Stomach smooth muscle (tissue), 2 donors: ENCODE measurements around the gene SMARCA5.

Source experiments
- H3K27ac ChIP-seq: one replicate; pipeline ENCODE4 v1.7.0; 2013; ENCODE audit warnings: mild to moderate bottlenecking, low read length, inconsistent platforms
- H3K27me3 ChIP-seq, 2 donors: one replicate each; pipeline ENCODE4 v1.7.0; 2013; ENCODE audit warnings: low read length in 2 of 2; ENCODE audit not compliant: insufficient read depth in 2 of 2, control insufficient read depth in 1 of 2
- H3K36me3 ChIP-seq, 2 donors: one replicate each; pipeline ENCODE4 v1.7.0; 2013; ENCODE audit warnings: low read length in 2 of 2; ENCODE audit not compliant: control insufficient read depth in 2 of 2, insufficient read depth in 2 of 2
- H3K4me1 ChIP-seq: one replicate; pipeline ENCODE4 v1.7.0; 2013; ENCODE audit warnings: low read length; ENCODE audit not compliant: control insufficient read depth, insufficient read depth
- H3K4me3 ChIP-seq, 2 donors: one replicate each; pipeline ENCODE4 v1.7.0; 2013; ENCODE audit warnings: low read length in 2 of 2
- H3K9ac ChIP-seq, 2 donors: one replicate each; pipeline ENCODE4 v1.7.0; 2013; ENCODE audit warnings: low read length in 2 of 2, mild to moderate bottlenecking in 1 of 2
- H3K9me3 ChIP-seq, 2 donors: one replicate each; pipeline ENCODE4 v1.7.0; 2013; ENCODE audit warnings: low read length in 2 of 2; ENCODE audit not compliant: control insufficient read depth in 2 of 2
- donor health status: healthy.
- donor health status: Pancreatic carcinoma.

The SMARCA5 gene

DNA sequence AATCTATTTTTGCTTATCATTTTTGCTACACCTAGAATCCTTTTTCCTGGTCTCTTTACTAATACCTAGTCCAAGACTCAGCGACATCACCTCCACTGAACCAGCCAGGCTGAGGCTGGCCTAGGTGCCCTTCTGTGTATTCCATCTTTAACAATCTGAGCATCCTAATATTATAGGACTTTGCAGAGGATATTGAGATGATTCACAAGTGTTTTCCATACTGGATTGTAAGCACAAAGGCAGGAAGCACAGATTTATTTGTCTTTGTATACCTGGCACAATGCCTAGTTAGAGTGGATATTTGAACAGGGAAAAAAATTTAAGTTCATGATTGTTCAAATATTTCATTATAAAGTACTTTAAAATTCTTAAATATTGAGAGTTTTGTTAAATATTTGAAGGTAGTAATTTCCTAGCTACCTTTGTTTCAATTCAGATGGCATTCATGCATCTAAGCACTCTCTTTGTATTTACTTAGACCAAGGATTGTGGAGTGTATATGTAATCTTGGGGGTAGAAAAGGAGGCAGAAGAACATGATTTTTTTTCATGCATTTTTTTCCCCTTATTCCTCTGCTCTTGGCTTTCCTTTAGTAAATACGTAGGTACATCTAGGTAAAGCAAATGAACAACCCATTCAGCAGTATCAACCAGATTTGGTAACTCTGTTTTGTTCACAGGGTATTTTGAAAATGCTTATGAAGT lies 18.4 kb downstream of the SMARCA5 start:
- no peak overlapping the region for H3K27ac ChIP-seq
- no peak overlapping the region for H3K4me3 ChIP-seq
- no peak overlapping the region for H3K9ac ChIP-seq

GRCh38 chr4:143538979-143539669 lies 25.6 kb downstream of the SMARCA5 start:
- peaks cover 40 to 71% of the 10 kb centered on the region in 2 donors for H3K36me3 ChIP-seq
- H3K4me1 ChIP-seq = no peaks in the 10 kb centered on the region
- no peak overlapping the region for H3K9ac ChIP-seq
- no peaks in the 10 kb centered on the region for H3K9me3 ChIP-seq
- no peaks in the 10 kb centered on the region for H3K27me3 ChIP-seq
- H3K27ac ChIP-seq = no peak overlapping the region
- H3K4me3 ChIP-seq = no peak overlapping the region

More for the DNA sequence above, 18.4 kb downstream of the SMARCA5 start:
- Histone ChIP-seq H3K27me3 (no peaks in the 10 kb centered on the region), H3K4me1 (no peaks in the 10 kb centered on the region), H3K36me3 (peaks cover 38 to 58% of the 10 kb centered on the region in 2 donors), H3K9me3 (no peaks in the 10 kb centered on the region)

DNA sequence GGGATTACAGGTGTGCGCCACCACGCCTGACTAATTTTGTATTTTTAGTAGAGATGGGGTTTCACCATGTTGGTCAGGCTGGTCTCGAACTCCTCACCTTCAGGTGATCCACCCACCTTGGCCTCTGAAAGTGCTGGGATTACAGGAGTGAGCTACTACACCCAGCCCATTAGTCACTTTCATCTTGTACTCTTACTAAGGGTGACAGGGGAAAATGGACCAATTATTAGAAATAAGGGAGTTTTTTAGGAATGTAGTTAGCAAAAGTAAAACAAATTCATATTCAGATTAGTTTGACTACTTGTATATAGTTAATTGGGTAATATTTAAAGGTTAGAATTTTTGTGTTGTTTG lies 26.1 kb downstream of the SMARCA5 start:
- no peaks in the 10 kb centered on the region for H3K27me3 ChIP-seq
- peaks cover 44 to 70% of the 10 kb centered on the region in 2 donors for H3K36me3 ChIP-seq
- no peak overlapping the region for H3K4me3 ChIP-seq
- no peak overlapping the region for H3K27ac ChIP-seq
- no peaks in the 10 kb centered on the region for H3K4me1 ChIP-seq
- no peaks in the 10 kb centered on the region for H3K9me3 ChIP-seq
- H3K9ac ChIP-seq = no peak overlapping the region

- Histone ChIP-seq H3K9ac (no peak overlapping the region), H3K27me3 (no peaks in the 10 kb centered on the region), H3K27ac (no peak overlapping the region), H3K4me3 (no peak overlapping the region), H3K4me1 (no peaks in the 10 kb centered on the region), H3K36me3 (peaks cover 0 to 33% of the 10 kb centered on the region in 2 donors), H3K9me3 (no peaks in the 10 kb centered on the region)
Observed at GRCh38 chr4:143549928-143550327, 36.4 kb downstream of the SMARCA5 start.

DNA sequence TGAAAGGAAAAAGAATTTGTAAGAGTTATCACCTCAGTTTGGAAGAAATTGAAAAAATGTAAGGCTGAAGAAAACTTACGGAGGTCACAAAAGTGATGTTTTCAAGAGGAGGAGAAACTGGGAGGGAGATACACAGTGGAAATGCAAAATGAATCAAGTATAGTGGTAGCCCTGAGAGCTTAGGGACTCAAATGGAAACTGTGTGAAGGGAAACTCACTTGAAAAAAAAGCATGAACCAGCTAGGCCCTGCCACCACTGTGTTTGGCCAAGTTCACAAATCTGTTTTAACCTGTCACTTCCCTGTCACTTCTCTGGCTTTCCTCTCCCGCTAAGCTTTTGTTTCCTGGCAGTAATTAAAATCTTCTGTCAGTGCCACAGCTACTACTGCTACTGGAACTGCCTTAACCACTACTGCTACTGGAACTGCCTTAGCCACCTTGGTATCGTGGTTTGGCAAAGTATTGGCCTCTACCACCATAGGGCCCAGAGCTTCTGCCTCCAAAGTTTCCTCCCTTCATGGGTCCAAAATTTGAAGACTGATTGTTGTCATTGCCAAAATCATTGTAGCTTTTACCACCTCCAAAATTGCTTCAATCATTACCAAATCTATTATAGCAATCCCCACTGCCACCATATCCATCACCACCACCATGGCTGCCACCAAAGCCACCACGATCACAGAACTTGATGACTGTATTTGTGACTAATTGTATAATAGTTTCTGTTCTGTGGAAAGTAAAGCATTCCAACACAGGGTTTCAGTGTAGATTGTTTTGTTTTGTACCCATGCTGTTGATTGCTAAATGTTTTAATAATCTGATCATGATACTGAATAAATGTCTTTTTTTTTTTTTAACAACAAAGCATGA lies 41.5 kb downstream of the SMARCA5 start:
- H3K9me3 ChIP-seq = no peaks in the 10 kb centered on the region
- peaks cover 11% of the 10 kb centered on the region for H3K4me1 ChIP-seq
- H3K27me3 ChIP-seq = no peaks in the 10 kb centered on the region
- no peak overlapping the region for H3K9ac ChIP-seq
- no peak overlapping the region for H3K27ac ChIP-seq
- H3K36me3 ChIP-seq = peaks cover 0 to 3% of the 10 kb centered on the region in 2 donors
- H3K4me3 ChIP-seq = no peak overlapping the region

- no peak overlapping the region for H3K9ac ChIP-seq
- no peaks in the 10 kb centered on the region for H3K9me3 ChIP-seq
- no peaks in the 10 kb centered on the region for H3K27me3 ChIP-seq
- H3K4me1 ChIP-seq = peaks cover 11% of the 10 kb centered on the region
- peaks cover 0 to 3% of the 10 kb centered on the region in 2 donors for H3K36me3 ChIP-seq
- H3K4me3 ChIP-seq = no peak overlapping the region
- no peak overlapping the region for H3K27ac ChIP-seq
Observed at GRCh38 chr4:143555676-143556075, 42.2 kb downstream of the SMARCA5 start.

DNA sequence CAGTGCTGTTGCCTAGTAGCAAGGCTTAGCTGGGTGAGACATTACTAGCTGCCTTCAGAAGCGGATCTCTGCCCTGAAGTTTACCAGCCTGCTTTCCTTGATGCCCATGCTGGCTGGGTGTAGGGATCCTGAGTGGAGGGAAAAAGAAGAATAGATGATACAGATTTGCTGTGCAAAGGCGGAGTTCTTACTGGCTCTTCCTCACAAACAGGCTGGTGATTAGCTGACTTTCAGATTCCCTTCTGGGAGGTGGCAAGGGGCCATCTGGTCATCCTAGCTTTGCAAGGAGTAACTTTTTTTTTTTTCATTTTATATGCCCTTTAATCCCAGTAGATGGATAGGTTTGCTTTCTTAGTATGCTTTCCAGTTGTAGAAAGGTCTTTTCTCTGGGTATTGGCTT lies 44.8 kb downstream of the SMARCA5 start:
- H3K27ac ChIP-seq = no peak overlapping the region
- no peak overlapping the region for H3K4me3 ChIP-seq
- H3K9ac ChIP-seq = no peak overlapping the region

GRCh38 chr4:143558823-143559756 lies 45.6 kb downstream of the SMARCA5 start:
- no peaks in the 10 kb centered on the region for H3K27me3 ChIP-seq
- peak overlapping the region; percentile 64 for H3K27ac ChIP-seq
- no peaks in the 10 kb centered on the region for H3K9me3 ChIP-seq
- peak overlapping the region; percentile 39 to 85 for H3K4me3 ChIP-seq
- H3K4me1 ChIP-seq = peaks cover 11% of the 10 kb centered on the region
- H3K9ac ChIP-seq = peak overlapping the region; percentile 37 to 84
- peaks cover 0 to 3% of the 10 kb centered on the region in 2 donors for H3K36me3 ChIP-seq

More for the DNA sequence above, 44.8 kb downstream of the SMARCA5 start:
- Histone ChIP-seq H3K27me3 (no peaks in the 10 kb centered on the region), H3K36me3 (peaks cover 0 to 3% of the 10 kb centered on the region in 2 donors), H3K4me1 (peaks cover 11% of the 10 kb centered on the region), H3K9me3 (no peaks in the 10 kb centered on the region)

DNA sequence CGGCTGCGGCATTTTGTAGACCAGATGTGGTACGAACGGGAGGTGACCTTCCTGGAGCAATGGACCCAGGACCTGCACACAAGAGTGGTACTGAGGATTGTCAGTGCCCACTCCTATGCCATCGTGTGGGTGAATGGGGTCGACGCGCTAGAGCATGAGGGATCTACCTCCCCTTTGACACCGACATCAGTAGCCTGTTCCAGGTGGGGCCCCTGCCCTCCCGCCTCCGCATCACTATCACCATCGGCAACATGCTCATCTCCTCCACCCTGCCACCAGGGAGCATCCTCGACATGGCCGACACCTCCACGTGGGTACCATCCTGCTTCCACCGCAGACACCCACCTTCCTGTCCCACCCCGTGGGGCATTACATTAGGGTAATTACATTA lies 46.2 kb downstream of the SMARCA5 start:
- H3K36me3 ChIP-seq = peaks cover 0 to 1% of the 10 kb centered on the region in 2 donors
- peak overlapping the region; percentile 39 to 85 for H3K4me3 ChIP-seq
- H3K9ac ChIP-seq = peak overlapping the region; percentile 37 to 75
- peak overlapping the region; percentile 64 for H3K27ac ChIP-seq
- peaks cover 11% of the 10 kb centered on the region for H3K4me1 ChIP-seq
- no peaks in the 10 kb centered on the region for H3K9me3 ChIP-seq
- H3K27me3 ChIP-seq = no peaks in the 10 kb centered on the region

DNA sequence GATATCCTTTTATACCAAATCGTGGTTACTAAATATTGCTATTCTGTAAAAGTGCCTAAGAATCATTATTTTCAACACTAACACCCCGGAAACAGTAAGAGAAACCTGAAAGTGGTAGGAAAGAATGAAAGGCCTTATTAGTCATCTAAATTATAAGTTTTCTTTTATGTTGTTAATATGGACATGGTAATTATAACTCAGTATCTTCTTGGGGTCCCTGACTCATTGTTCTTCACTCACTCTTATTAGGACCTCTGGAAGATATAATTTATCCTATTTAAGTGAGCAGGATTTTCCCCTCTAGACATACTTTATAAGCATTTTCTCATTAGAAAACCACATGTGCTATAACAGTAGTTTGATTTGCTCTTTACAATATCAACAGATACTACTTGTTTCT lies 51.0 kb downstream of the SMARCA5 start:
- H3K9me3 ChIP-seq = no peaks in the 10 kb centered on the region
- no peak overlapping the region for H3K9ac ChIP-seq
- peaks cover 5% of the 10 kb centered on the region for H3K4me1 ChIP-seq
- no peaks in the 10 kb centered on the region for H3K27me3 ChIP-seq
- H3K27ac ChIP-seq = no peak overlapping the region
- no peaks in the 10 kb centered on the region for H3K36me3 ChIP-seq
- H3K4me3 ChIP-seq = no peak overlapping the region
